Neural progenitor cell (in vitro differentiated cells): Measurements from ENCODE around the gene HOXA10. TPM values are rescaled to one million over a fixed set of nuclear protein-coding genes. Genes with fewer than 3 reads are reported as not detected.

ENCODE experiments used
- DNase-seq: peaks from one replicate; pipeline ENCODE4 v3.0.0-alpha.2; 2016; ENCODE audit warnings: low spot score
- H2AFZ ChIP-seq: fragments of 200-600 bp; sonication (generic); replicated peaks from 2 replicates; pipeline ENCODE4 v1.6.1; 2016; ENCODE audit warnings: antibody characterized with exemption
- H3F3A ChIP-seq: fragments of 200-600 bp; sonication (generic); 2 replicates; pipeline ENCODE4 v1.6.1; 2016; ENCODE audit warnings: antibody characterized with exemption, low read depth
- H3K27ac ChIP-seq: fragments of 200-600 bp; sonication (generic); 2 replicates; pipeline ENCODE4 v1.5.1; 2016; ENCODE audit warnings: mild to moderate bottlenecking
- H3K27me3 ChIP-seq: fragments of 200-600 bp; sonication (generic); 2 replicates; pipeline ENCODE4 v1.6.1; 2016; ENCODE audit warnings: mild to moderate bottlenecking, moderate library complexity
- H3K36me3 ChIP-seq: fragments of 200-600 bp; sonication (generic); 2 replicates; pipeline ENCODE4 v1.5.1; 2016
- H3K4me1 ChIP-seq: fragments of 200-600 bp; sonication (generic); 2 replicates; pipeline ENCODE4 v1.6.1; 2016; ENCODE audit warnings: mixed run types
- H3K4me2 ChIP-seq: fragments of 200-600 bp; sonication (generic); 2 replicates; pipeline ENCODE4 v1.6.1; 2016
- H3K4me3 ChIP-seq: fragments of 200-600 bp; sonication (generic); 2 replicates; pipeline ENCODE4 v1.5.1; 2016
- H3K79me2 ChIP-seq: fragments of 200-600 bp; sonication (generic); 2 replicates; pipeline ENCODE4 v1.6.1; 2016; ENCODE audit warnings: low read depth
- H3K9ac ChIP-seq: fragments of 200-600 bp; sonication (generic); 2 replicates; pipeline ENCODE4 v1.6.1; 2016
- H3K9me3 ChIP-seq: fragments of 200-600 bp; sonication (generic); 2 replicates; pipeline ENCODE4 v1.5.1; 2016; ENCODE audit warnings: low read depth
- H4K20me1 ChIP-seq: fragments of 200-600 bp; sonication (generic); 2 replicates; pipeline ENCODE4 v1.6.1; 2016; ENCODE audit warnings: low read depth
- H3K27ac Mint-ChIP-seq: 3 replicates; pipeline ENCODE4 v1.8.0; 2021; ENCODE audit warnings: mixed read lengths
- H3K27me3 Mint-ChIP-seq: 2 replicates; pipeline ENCODE4 v1.8.0; 2022; ENCODE audit warnings: low read depth, mild to moderate bottlenecking, inconsistent platforms, moderate library complexity, mixed read lengths; ENCODE audit not compliant: insufficient read depth
- H3K36me3 Mint-ChIP-seq: 3 replicates; pipeline ENCODE4 v1.8.0; 2021; ENCODE audit warnings: mixed read lengths
- H3K4me1 Mint-ChIP-seq: 3 replicates; pipeline ENCODE4 v1.8.0; 2021; ENCODE audit warnings: mixed read lengths
- H3K4me3 Mint-ChIP-seq: 3 replicates; pipeline ENCODE4 v1.8.0; 2021; ENCODE audit warnings: mild to moderate bottlenecking, moderate library complexity, mixed read lengths
- H3K9me3 Mint-ChIP-seq: 3 replicates; pipeline ENCODE4 v1.8.0; 2020; ENCODE audit warnings: mixed read lengths
- EZH2 ChIP-seq: fragments of 200-600 bp; sonication (generic); IDR thresholded peaks from 2 replicates; pipeline ENCODE4 v1.6.1; 2017; ENCODE audit warnings: antibody characterized with exemption, mild to moderate bottlenecking, moderate library complexity
- EZH2phosphoT487 ChIP-seq: fragments of 200-600 bp; sonication (generic); IDR thresholded peaks from 2 replicates; pipeline ENCODE4 v1.6.1; 2017; ENCODE audit warnings: antibody characterized with exemption
- total RNA-seq: library from RNA; depleted of rRNA; stranded (reverse); fragments of >200 nt; gene quantifications from 2 replicates; pipeline ENCODE4 v1.2.3, GENCODE V29; 2015; ENCODE audit warnings: low replicate concordance
- TF ChIP-seq, protein P1 (sequence below): fragments of 200-600 bp; sonication (generic); IDR thresholded peaks from 2 replicates; pipeline ENCODE4 v1.5.1; 2017; ENCODE audit warnings: antibody characterized with exemption, mild to moderate bottlenecking

HOXA10 gene
- total RNA-seq, 1 donor from 2014 or later: not detected

- no peaks in the 10 kb centered on the region for H3K4me1 ChIP-seq
- no peaks in the 10 kb centered on the region for H3K79me2 ChIP-seq
- H4K20me1 ChIP-seq: peaks cover 98% of the 10 kb centered on the region
- Mint-ChIP-seq H3K9me3 (peaks cover 17% of the 10 kb centered on the region), H3K4me3 (no peak overlapping the region), H3K36me3 (no peaks in the 10 kb centered on the region), H3K27me3 (peaks cover 95% of the 10 kb centered on the region), H3K4me1 (peaks cover 2% of the 10 kb centered on the region), H3K27ac (no peak overlapping the region)
- peaks cover 100% of the 10 kb centered on the region for H3K27me3 ChIP-seq
- no peaks in the 10 kb centered on the region for H3K36me3 ChIP-seq
- no peak overlapping the region for H3K4me3 ChIP-seq
- DNase-seq: no peak
- H3F3A ChIP-seq: no peaks in the 10 kb centered on the region
- H3K9me3 ChIP-seq: no peaks in the 10 kb centered on the region
- H3K4me2 ChIP-seq: no peak overlapping the region
- no peak overlapping the region for H2AFZ ChIP-seq
- no peak overlapping the region for H3K9ac ChIP-seq
- no peak overlapping the region for H3K27ac ChIP-seq
- TF ChIP-seq EZH2phosphoT487 (peak; percentile 35), EZH2 (no peak)
- TF ChIP-seq, protein P1, sequence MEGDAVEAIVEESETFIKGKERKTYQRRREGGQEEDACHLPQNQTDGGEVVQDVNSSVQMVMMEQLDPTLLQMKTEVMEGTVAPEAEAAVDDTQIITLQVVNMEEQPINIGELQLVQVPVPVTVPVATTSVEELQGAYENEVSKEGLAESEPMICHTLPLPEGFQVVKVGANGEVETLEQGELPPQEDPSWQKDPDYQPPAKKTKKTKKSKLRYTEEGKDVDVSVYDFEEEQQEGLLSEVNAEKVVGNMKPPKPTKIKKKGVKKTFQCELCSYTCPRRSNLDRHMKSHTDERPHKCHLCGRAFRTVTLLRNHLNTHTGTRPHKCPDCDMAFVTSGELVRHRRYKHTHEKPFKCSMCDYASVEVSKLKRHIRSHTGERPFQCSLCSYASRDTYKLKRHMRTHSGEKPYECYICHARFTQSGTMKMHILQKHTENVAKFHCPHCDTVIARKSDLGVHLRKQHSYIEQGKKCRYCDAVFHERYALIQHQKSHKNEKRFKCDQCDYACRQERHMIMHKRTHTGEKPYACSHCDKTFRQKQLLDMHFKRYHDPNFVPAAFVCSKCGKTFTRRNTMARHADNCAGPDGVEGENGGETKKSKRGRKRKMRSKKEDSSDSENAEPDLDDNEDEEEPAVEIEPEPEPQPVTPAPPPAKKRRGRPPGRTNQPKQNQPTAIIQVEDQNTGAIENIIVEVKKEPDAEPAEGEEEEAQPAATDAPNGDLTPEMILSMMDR: no peak
Observed at GRCh38 chr7:27189997-27190748, 16.1 kb upstream of the HOXA10 start.

GRCh38 chr7:27189295-27189996, 15.3 kb upstream of the HOXA10 start:
- Mint-ChIP-seq H3K9me3 (peaks cover 19% of the 10 kb centered on the region), H3K27ac (no peak overlapping the region), H3K4me3 (no peak overlapping the region), H3K36me3 (no peaks in the 10 kb centered on the region), H3K27me3 (peaks cover 95% of the 10 kb centered on the region), H3K4me1 (peaks cover 6% of the 10 kb centered on the region)
- Histone ChIP-seq H3K27me3 (peaks cover 100% of the 10 kb centered on the region), H2AFZ (no peak overlapping the region), H3K9me3 (no peaks in the 10 kb centered on the region), H4K20me1 (peaks cover 98% of the 10 kb centered on the region), H3K36me3 (no peaks in the 10 kb centered on the region), H3F3A (no peaks in the 10 kb centered on the region), H3K4me3 (no peak overlapping the region), H3K79me2 (no peaks in the 10 kb centered on the region), H3K9ac (no peak overlapping the region), H3K4me1 (no peaks in the 10 kb centered on the region), H3K27ac (no peak overlapping the region), H3K4me2 (no peak overlapping the region)
- TF ChIP-seq EZH2phosphoT487: no peak
- TF ChIP-seq EZH2: no peak
- TF ChIP-seq, protein P1: no peak
- no peak for DNase-seq

- no peaks in the 10 kb centered on the region for H3K36me3 ChIP-seq
- no peak overlapping the region for H2AFZ ChIP-seq
- H3K4me3 Mint-ChIP-seq: no peak overlapping the region
- H3K36me3 Mint-ChIP-seq: no peaks in the 10 kb centered on the region
- H3K9ac ChIP-seq: no peak overlapping the region
- no peak overlapping the region for H3K4me3 ChIP-seq
- H3K4me1 ChIP-seq: peaks cover 4% of the 10 kb centered on the region
- H4K20me1 ChIP-seq: peaks cover 98% of the 10 kb centered on the region
- H3F3A ChIP-seq: peaks cover 6% of the 10 kb centered on the region
- no peak overlapping the region for H3K27ac ChIP-seq
- H3K27me3 ChIP-seq: peaks cover 100% of the 10 kb centered on the region
- TF ChIP-seq EZH2: peak; percentile 93
- TF ChIP-seq, protein P1: no peak
- TF ChIP-seq EZH2phosphoT487: peak; percentile 89
- no peaks in the 10 kb centered on the region for H3K9me3 ChIP-seq
- no peaks in the 10 kb centered on the region for H3K79me2 ChIP-seq
- H3K27ac Mint-ChIP-seq: no peak overlapping the region
- no peak overlapping the region for H3K4me2 ChIP-seq
- H3K9me3 Mint-ChIP-seq: peaks cover 19% of the 10 kb centered on the region
- DNase-seq: no peak
- H3K4me1 Mint-ChIP-seq: peaks cover 10% of the 10 kb centered on the region
- H3K27me3 Mint-ChIP-seq: peaks cover 95% of the 10 kb centered on the region
Observed at GRCh38 chr7:27188386-27189294, 14.5 kb upstream of the HOXA10 start.
